Liver (tissue), 9 donors: Measurements from ENCODE around the gene CELF5. TPM values are rescaled to one million over a fixed set of nuclear protein-coding genes. Genes with fewer than 3 reads are reported as not detected.

Experiments used
- DNase-seq: peaks from one replicate; pipeline ENCODE4 v3.0.0-alpha.2; 2017; ENCODE audit warnings: low spot score
- H3K27ac ChIP-seq, 2 donors: one replicate each; pipeline ENCODE4 v1.7.0; 2013; ENCODE audit warnings: inconsistent platforms in 2 of 2, low read length in 2 of 2, control low read depth in 1 of 2, low read depth in 1 of 2, mild to moderate bottlenecking in 1 of 2
- H3K27me3 ChIP-seq, 4 donors: one replicate each; pipeline versions ENCODE4 v1.6.1 to v1.7.0; 2013; ENCODE audit warnings: low read length in 3 of 4, inconsistent platforms in 1 of 4, mild to moderate bottlenecking in 1 of 4, moderate library complexity in 1 of 4; ENCODE audit not compliant: control insufficient read depth in 4 of 4, insufficient read depth in 4 of 4
- H3K36me3 ChIP-seq, 4 donors: one replicate each; pipeline versions ENCODE4 v1.6.1 to v1.7.0; 2013; ENCODE audit warnings: low read length in 3 of 4, mild to moderate bottlenecking in 3 of 4, low read depth in 1 of 4, moderate library complexity in 1 of 4; ENCODE audit not compliant: control insufficient read depth in 4 of 4, insufficient read depth in 3 of 4
- H3K4me1 ChIP-seq, 4 donors: one replicate each; pipeline versions ENCODE4 v1.6.1 to v1.7.0; 2013; ENCODE audit warnings: low read length in 3 of 4, mild to moderate bottlenecking in 3 of 4, moderate library complexity in 1 of 4; ENCODE audit not compliant: control insufficient read depth in 4 of 4, insufficient read depth in 4 of 4
- H3K4me3 ChIP-seq, 3 donors: one replicate each; pipeline versions ENCODE4 v1.6.1 to v1.7.0; 2013; ENCODE audit warnings: low read length in 3 of 3, control low read depth in 1 of 3, low read depth in 1 of 3, mild to moderate bottlenecking in 1 of 3
- H3K9ac ChIP-seq, 2 donors: one replicate each; pipeline ENCODE4 v1.7.0; 2013; ENCODE audit warnings: low read length in 2 of 2, mild to moderate bottlenecking in 2 of 2, moderate library complexity in 2 of 2, control low read depth in 1 of 2, low read depth in 1 of 2
- H3K9me3 ChIP-seq, 4 donors: one replicate each; pipeline versions ENCODE4 v1.6.1 to v1.7.0; 2013; ENCODE audit warnings: low read length in 3 of 4; ENCODE audit not compliant: control insufficient read depth in 4 of 4
- CTCF ChIP-seq: fragments of 150-350 bp; IDR thresholded peaks from 2 replicates; pipeline ENCODE4 v1.5.1; 2017; ENCODE audit warnings: improper control_type of control experiment, low read depth, low read length; ENCODE audit not compliant: missing input control
- EGR1 ChIP-seq, 2 donors: IDR thresholded peaks; 2 replicates each; pipeline ENCODE4 v1.6.1; 2016 to 2018; ENCODE audit warnings: antibody characterized with exemption in 2 of 2, low read depth in 2 of 2
- FOXA1 ChIP-seq: IDR thresholded peaks from 2 replicates; pipeline ENCODE4 v1.6.1; 2016; ENCODE audit warnings: antibody characterized with exemption
- FOXA2 ChIP-seq: IDR thresholded peaks from 2 replicates; pipeline ENCODE4 v1.6.1; 2016; ENCODE audit warnings: antibody characterized with exemption
- GABPA ChIP-seq, 2 donors: IDR thresholded peaks in 1 of 2; conservative IDR thresholded peaks in 1 of 2; 2 replicates each; pipeline ENCODE4 v1.6.1; 2016; ENCODE audit warnings: antibody characterized with exemption in 2 of 2, mild to moderate bottlenecking in 1 of 2, moderate library complexity in 1 of 2
- HNF4A ChIP-seq, 2 donors: conservative IDR thresholded peaks; 2 replicates each; pipeline ENCODE4 v1.6.1; 2016; ENCODE audit warnings: antibody characterized with exemption in 2 of 2, mild to moderate bottlenecking in 2 of 2
- HNF4G ChIP-seq: IDR thresholded peaks from 2 replicates; pipeline ENCODE4 v1.6.1; 2016; ENCODE audit warnings: antibody characterized with exemption
- JUND ChIP-seq, 2 donors: IDR thresholded peaks; 2 replicates each; pipeline ENCODE4 v1.6.1; 2016; ENCODE audit warnings: antibody characterized with exemption in 2 of 2
- NR2F2 ChIP-seq: IDR thresholded peaks from 2 replicates; pipeline ENCODE4 v1.6.1; 2016; ENCODE audit warnings: antibody characterized with exemption
- RAD21 ChIP-seq, 2 donors: IDR thresholded peaks; 2 replicates each; pipeline ENCODE4 v1.6.1; 2016; ENCODE audit warnings: antibody characterized with exemption in 2 of 2, mild to moderate bottlenecking in 2 of 2
- REST ChIP-seq: IDR thresholded peaks from 2 replicates; pipeline ENCODE4 v1.6.1; 2016; ENCODE audit warnings: antibody characterized with exemption, mild to moderate bottlenecking
- RXRA ChIP-seq, 2 donors: IDR thresholded peaks; 2 replicates each; pipeline ENCODE4 v1.6.1; 2017 to 2018; ENCODE audit warnings: antibody characterized with exemption in 2 of 2, mild to moderate bottlenecking in 1 of 2
- SP1 ChIP-seq: IDR thresholded peaks from 2 replicates; pipeline ENCODE4 v1.6.1; 2018; ENCODE audit warnings: antibody characterized with exemption, mild to moderate bottlenecking
- TAF1 ChIP-seq: conservative IDR thresholded peaks from 2 replicates; pipeline ENCODE4 v1.6.1; 2016; ENCODE audit warnings: antibody characterized with exemption, mild to moderate bottlenecking
- YY1 ChIP-seq: IDR thresholded peaks from 2 replicates; pipeline ENCODE4 v1.6.1; 2016; ENCODE audit warnings: antibody characterized with exemption, mild to moderate bottlenecking
- WGBS: extraction: QIAGEN DNeasy Blood & Tissue Kit; methylation state at CpG from one replicate; pipeline ENCODE4 v1.1.7; 2013; 5-methylcytosine and 5-hydroxymethylcytosine counted together
- polyA plus RNA-seq, 2 donors: library from polyadenylated mRNA; stranded (reverse) in 1 of 2; unstranded in 1 of 2; fragments of 200-250 nt in 1 of 2; fragments of >200 nt in 1 of 2; fragmentation: Nextera tagmentation in 1 of 2; extraction: Ambion mirVana in 1 of 2; gene quantifications; one replicate each; pipeline versions ENCODE4 v1.2.1 to v1.2.3, GENCODE V29; 2013 to 2015
- total RNA-seq, 2 donors: library from RNA; depleted of rRNA; stranded (reverse); fragments of >200 nt; gene quantifications; one replicate each; pipeline ENCODE4 v1.2.3, GENCODE V29; 2014
- TF ChIP-seq, protein P1 (sequence below): IDR thresholded peaks from 2 replicates; pipeline ENCODE4 v1.6.1; 2016; ENCODE audit warnings: antibody characterized with exemption
- TF ChIP-seq, protein P2 (sequence below): IDR thresholded peaks from 2 replicates; pipeline ENCODE4 v1.6.1; 2016; ENCODE audit warnings: antibody characterized with exemption
- donor health status: healthy.
- donor health status: healthy.
- donor health status: healthy.
- donor health status: healthy.
- donor health status: healthy.

Gene CELF5
- total and polyA plus RNA-seq, 4 donors, result 0.06 to 0.50 (median 0.26) TPM

- 97% methylated on average over 14 of the region's 14 CpGs for WGBS
- TF ChIP-seq EGR1 (IDR thresholded peaks at IDR 0.05; ENCODE audit: low read depth in 2 of 2), result no peak
- TF ChIP-seq YY1, result no peak
- no peak for TF ChIP-seq HNF4A (conservative IDR thresholded peaks at IDR 0.05)
- TF ChIP-seq TAF1, result no peak
- no peak for TF ChIP-seq GABPA (IDR thresholded peaks at IDR 0.05 in 1 of 2, conservative IDR thresholded peaks at IDR 0.05 in 1 of 2)
- TF ChIP-seq SP1, result no peak
- no peak for TF ChIP-seq NR2F2
- TF ChIP-seq RXRA (IDR thresholded peaks at IDR 0.05), result no peak
- no peak for TF ChIP-seq CTCF
- no peak for TF ChIP-seq JUND (IDR thresholded peaks at IDR 0.05)
- TF ChIP-seq, protein P1, sequence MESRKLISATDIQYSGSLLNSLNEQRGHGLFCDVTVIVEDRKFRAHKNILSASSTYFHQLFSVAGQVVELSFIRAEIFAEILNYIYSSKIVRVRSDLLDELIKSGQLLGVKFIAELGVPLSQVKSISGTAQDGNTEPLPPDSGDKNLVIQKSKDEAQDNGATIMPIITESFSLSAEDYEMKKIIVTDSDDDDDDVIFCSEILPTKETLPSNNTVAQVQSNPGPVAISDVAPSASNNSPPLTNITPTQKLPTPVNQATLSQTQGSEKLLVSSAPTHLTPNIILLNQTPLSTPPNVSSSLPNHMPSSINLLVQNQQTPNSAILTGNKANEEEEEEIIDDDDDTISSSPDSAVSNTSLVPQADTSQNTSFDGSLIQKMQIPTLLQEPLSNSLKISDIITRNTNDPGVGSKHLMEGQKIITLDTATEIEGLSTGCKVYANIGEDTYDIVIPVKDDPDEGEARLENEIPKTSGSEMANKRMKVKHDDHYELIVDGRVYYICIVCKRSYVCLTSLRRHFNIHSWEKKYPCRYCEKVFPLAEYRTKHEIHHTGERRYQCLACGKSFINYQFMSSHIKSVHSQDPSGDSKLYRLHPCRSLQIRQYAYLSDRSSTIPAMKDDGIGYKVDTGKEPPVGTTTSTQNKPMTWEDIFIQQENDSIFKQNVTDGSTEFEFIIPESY, result no peak
- TF ChIP-seq, protein P2, sequence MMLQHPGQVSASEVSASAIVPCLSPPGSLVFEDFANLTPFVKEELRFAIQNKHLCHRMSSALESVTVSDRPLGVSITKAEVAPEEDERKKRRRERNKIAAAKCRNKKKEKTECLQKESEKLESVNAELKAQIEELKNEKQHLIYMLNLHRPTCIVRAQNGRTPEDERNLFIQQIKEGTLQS, result no peak
- TF ChIP-seq FOXA2, result no peak
- no peak for TF ChIP-seq HNF4G
- TF ChIP-seq RAD21 (IDR thresholded peaks at IDR 0.05), result no peak
- no peak for TF ChIP-seq REST
- TF ChIP-seq FOXA1, result no peak
- Histone ChIP-seq H3K9ac (no peak overlapping the region), H3K4me3 (no peak overlapping the region), H3K27ac (no peak overlapping the region), H3K36me3 (peaks cover 2 to 11% (median 2%) of the 10 kb centered on the region in 4 donors), H3K9me3 (no peaks in the 10 kb centered on the region), H3K4me1 (peaks cover 0 to 5% (median 3%) of the 10 kb centered on the region in 4 donors), H3K27me3 (no peaks in the 10 kb centered on the region)
- DNase-seq, result no peak
These were observed 31.8 kb upstream of the CELF5 start for GRCh38 chr19:3192684-3193083.
